Measurements from ENCODE around the gene GRAMD2B. TPM values are rescaled to one million over a fixed set of nuclear protein-coding genes. Genes with fewer than 3 reads are reported as not detected.

GRAMD2B gene
- total and polyA plus RNA-seq, 4 donors = 8.5 to 19.4 (median 14.9) TPM

DNA sequence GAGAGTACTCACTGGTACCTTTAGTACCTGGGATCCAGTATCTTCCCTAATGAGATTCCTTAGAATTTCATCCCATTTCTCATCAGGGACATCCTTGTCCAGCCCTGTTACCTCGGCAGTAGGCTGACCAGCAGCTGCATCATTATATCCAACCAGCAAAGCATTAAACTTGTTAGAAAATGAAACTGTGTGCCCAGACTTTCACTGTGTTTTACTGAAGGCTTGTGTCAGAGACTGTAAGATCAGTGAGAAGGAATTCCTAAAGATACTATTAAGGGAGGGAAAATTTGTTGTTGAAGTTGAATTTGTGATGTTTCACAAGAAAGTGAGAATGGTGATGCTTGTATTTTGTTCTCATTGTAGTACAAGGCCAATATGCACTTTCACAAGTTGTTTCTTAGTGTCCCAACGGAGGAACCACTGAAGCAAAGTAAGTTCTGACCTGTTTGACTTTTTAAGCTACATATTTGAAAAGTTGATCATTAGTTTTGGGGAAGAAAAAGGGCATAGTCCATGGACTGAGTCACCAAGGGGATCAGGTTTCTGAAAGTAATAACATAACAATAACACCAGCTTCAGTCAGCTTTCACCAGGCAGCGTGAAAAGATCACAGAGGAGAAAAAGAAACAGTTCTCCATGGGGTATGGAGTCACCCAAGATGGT is 48.8 kb downstream of the GRAMD2B start:
- DNase-seq (no peak), ATAC-seq (ENCODE audit: insufficient read depth, low FRiP score) (no peak)
- Histone ChIP-seq H3K27ac (ENCODE audit: low read depth in 1 of 2, low read length in 1 of 2) (no peak overlapping the region), H3K4me1 (ENCODE audit: control insufficient read depth in 5 of 5, insufficient read depth in 5 of 5, low read length in 5 of 5) (no peaks in the 10 kb centered on the region), H3K27me3 (ENCODE audit: control insufficient read depth in 3 of 3, insufficient read depth in 3 of 3, low read length in 2 of 3) (no peaks in the 10 kb centered on the region), H3K9me3 (ENCODE audit: control insufficient read depth in 4 of 4, insufficient read depth in 3 of 4, low read length in 3 of 4) (no peaks in the 10 kb centered on the region), H3K36me3 (ENCODE audit: control insufficient read depth in 4 of 4, insufficient read depth in 4 of 4, low read length in 4 of 4) (peaks cover 0 to 28% (median 4%) of the 10 kb centered on the region in 4 donors), H3K9ac (ENCODE audit: insufficient read depth in 1 of 2, low read length in 2 of 2) (no peak overlapping the region), H3K4me3 (no peak overlapping the region)
- 92 to 97% methylated on average over 3 of the region's 3 CpGs for WGBS, 2 donors
- TF ChIP-seq, protein P1, sequence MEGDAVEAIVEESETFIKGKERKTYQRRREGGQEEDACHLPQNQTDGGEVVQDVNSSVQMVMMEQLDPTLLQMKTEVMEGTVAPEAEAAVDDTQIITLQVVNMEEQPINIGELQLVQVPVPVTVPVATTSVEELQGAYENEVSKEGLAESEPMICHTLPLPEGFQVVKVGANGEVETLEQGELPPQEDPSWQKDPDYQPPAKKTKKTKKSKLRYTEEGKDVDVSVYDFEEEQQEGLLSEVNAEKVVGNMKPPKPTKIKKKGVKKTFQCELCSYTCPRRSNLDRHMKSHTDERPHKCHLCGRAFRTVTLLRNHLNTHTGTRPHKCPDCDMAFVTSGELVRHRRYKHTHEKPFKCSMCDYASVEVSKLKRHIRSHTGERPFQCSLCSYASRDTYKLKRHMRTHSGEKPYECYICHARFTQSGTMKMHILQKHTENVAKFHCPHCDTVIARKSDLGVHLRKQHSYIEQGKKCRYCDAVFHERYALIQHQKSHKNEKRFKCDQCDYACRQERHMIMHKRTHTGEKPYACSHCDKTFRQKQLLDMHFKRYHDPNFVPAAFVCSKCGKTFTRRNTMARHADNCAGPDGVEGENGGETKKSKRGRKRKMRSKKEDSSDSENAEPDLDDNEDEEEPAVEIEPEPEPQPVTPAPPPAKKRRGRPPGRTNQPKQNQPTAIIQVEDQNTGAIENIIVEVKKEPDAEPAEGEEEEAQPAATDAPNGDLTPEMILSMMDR (IDR thresholded peaks at IDR 0.05; ENCODE audit: control extremely low read depth, extremely low read depth) = no peak

DNA sequence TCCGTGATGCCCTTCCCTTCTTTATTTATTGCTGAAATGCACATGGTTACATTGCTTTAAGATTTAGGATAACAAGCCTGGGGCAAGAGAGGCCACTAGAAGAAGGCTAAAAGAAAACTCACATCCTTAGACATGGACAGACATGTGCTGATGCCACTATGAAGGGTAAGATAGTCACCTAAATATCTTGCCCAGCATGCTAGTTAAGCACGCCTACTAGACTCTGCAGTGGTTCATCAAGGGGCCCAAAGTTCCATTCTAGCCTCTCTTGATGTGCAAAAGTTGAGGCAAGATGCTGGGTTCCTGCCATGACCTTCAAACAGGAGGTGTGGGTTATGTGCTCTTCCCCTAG is 49.3 kb downstream of the GRAMD2B start:
- TF ChIP-seq, protein P1 (IDR thresholded peaks at IDR 0.05; ENCODE audit: control extremely low read depth, extremely low read depth) = no peak
- Histone ChIP-seq H3K4me1 (ENCODE audit: control insufficient read depth in 5 of 5, insufficient read depth in 5 of 5, low read length in 5 of 5) (no peaks in the 10 kb centered on the region), H3K27me3 (ENCODE audit: control insufficient read depth in 3 of 3, insufficient read depth in 3 of 3, low read length in 2 of 3) (no peaks in the 10 kb centered on the region), H3K36me3 (ENCODE audit: control insufficient read depth in 4 of 4, insufficient read depth in 4 of 4, low read length in 4 of 4) (peaks cover 0 to 25% (median 4%) of the 10 kb centered on the region in 4 donors), H3K9ac (ENCODE audit: insufficient read depth in 1 of 2, low read length in 2 of 2) (no peak overlapping the region), H3K4me3 (no peak overlapping the region), H3K27ac (ENCODE audit: low read depth in 1 of 2, low read length in 1 of 2) (no peak overlapping the region), H3K9me3 (ENCODE audit: control insufficient read depth in 4 of 4, insufficient read depth in 3 of 4, low read length in 3 of 4) (no peaks in the 10 kb centered on the region)
- WGBS, 2 donors = 98 to 99% methylated on average over 2 of the region's 2 CpGs
- no peak for DNase-seq
- ATAC-seq (ENCODE audit: insufficient read depth, low FRiP score) = no peak

- DNase-seq (no peak), ATAC-seq (ENCODE audit: insufficient read depth, low FRiP score) (no peak)
- H3K4me3 ChIP-seq = no peak overlapping the region
- H3K9ac ChIP-seq (ENCODE audit: insufficient read depth in 1 of 2, low read length in 2 of 2) = no peak overlapping the region
- 67 to 82% methylated on average over 5 of the region's 5 CpGs for WGBS, 2 donors
- H3K4me1 ChIP-seq (ENCODE audit: control insufficient read depth in 5 of 5, insufficient read depth in 5 of 5, low read length in 5 of 5) = peaks cover 0 to 4% (median 2%) of the 10 kb centered on the region in 5 donors
- no peak overlapping the region for H3K27ac ChIP-seq (ENCODE audit: low read depth in 1 of 2, low read length in 1 of 2)
- peaks cover 0 to 21% (median 4%) of the 10 kb centered on the region in 4 donors for H3K36me3 ChIP-seq (ENCODE audit: control insufficient read depth in 4 of 4, insufficient read depth in 4 of 4, low read length in 4 of 4)
- TF ChIP-seq, protein P1 (IDR thresholded peaks at IDR 0.05; ENCODE audit: control extremely low read depth, extremely low read depth) = no peak
- H3K9me3 ChIP-seq (ENCODE audit: control insufficient read depth in 4 of 4, insufficient read depth in 3 of 4, low read length in 3 of 4) = no peaks in the 10 kb centered on the region
- no peaks in the 10 kb centered on the region for H3K27me3 ChIP-seq (ENCODE audit: control insufficient read depth in 3 of 3, insufficient read depth in 3 of 3, low read length in 2 of 3)
Observed at GRCh38 chr5:126477294-126478117, 54.3 kb downstream of the GRAMD2B start.
